Measurements from ENCODE around the gene C6orf132. TPM values are rescaled to one million over a fixed set of nuclear protein-coding genes. Genes with fewer than 3 reads are reported as not detected.
A peak's percentile ranks its signal among the peaks of the same experiment; 100 is the strongest.

The C6orf132 gene
- total and polyA plus RNA-seq, 2 of the 8 experiments (the other 6 are each of a cell fraction or from before 2014, with no cell fraction given), result 31.5 to 64.0 TPM

DNA sequence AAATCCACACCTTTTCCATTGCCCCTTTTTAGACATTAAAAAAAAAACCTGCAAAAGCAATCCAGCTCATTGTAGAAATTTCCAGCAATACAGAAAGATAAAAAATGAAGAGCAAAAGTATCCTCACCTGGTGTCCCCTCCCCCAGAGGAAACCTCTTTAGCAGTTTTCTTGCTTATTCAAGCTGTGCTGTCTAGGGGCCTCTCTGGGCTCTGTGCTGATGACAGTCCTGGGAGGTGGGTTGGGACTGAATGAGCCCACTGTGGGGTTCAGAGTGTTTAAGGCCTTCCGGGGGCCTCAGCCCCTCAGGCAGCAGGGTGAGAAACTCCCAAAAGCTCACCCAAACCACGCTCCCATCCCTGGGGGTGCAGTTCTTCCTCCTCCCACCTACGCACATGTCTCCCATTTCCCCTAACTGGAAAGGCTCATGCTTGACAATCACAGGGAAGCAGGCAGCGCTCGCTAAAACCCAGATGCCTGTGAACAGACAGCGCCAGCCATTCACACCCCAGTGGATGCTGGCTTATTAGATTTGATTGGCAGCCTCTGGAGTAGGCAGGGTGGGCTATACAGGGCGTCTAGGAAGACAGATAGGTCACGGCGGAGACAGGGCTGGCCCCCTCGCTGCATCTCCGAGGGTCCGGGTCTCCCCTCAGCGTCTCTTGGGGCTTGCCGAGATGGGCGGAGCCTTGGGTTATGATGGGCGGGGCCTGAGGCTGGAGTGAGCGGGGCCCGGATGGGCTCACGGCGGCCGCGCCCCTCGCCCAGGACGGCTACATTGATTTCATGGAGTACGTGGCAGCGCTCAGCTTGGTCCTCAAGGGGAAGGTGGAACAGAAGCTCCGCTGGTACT lies 35.3 kb upstream of the C6orf132 start:
- Histone ChIP-seq H3K36me3 (ENCODE audit: control insufficient read depth in 2 of 4, insufficient read depth in 4 of 4, low read length in 3 of 4) (no peaks in the 10 kb centered on the region), H3K27ac (ENCODE audit: low read depth, low read length) (peak overlapping the region; percentile 3; the same call in 1 of the 2 replicates), H3K4me2 (ENCODE audit: insufficient read depth in 1 of 2, low read depth in 2 of 2, low read length in 2 of 2) (peak overlapping the region; percentile 93 to 94), H3K4me3 (ENCODE audit: extremely low read depth in 1 of 4, insufficient read depth in 2 of 4, low read depth in 3 of 4, low read length in 4 of 4) (peak overlapping the region; percentile 54 to 66 (median 58)), H2BK120ac (replicated peaks; ENCODE audit: low read depth, low read length) (peak overlapping the region; percentile 2), H3K23me2 (ENCODE audit: low read depth, low read length) (peaks cover 4% of the 10 kb centered on the region), H4K8ac (ENCODE audit: extremely low read depth, insufficient read depth, low read length) (peak overlapping the region; percentile 72), H2BK5ac (ENCODE audit: low read depth, low read length) (peak overlapping the region; percentile 77; the same call in 1 of the 2 replicates), H3K14ac (ENCODE audit: insufficient read length) (no peak overlapping the region), H2AFZ (ENCODE audit: low read length) (peak overlapping the region; percentile 65), H2BK12ac (ENCODE audit: low read depth, low read length) (peak overlapping the region; percentile 80; the same call in 1 of the 2 replicates), H3K9me3 (ENCODE audit: insufficient read depth in 2 of 2, low read depth in 1 of 2, low read length in 1 of 2) (no peaks in the 10 kb centered on the region), H3K56ac (replicated peaks; ENCODE audit: insufficient read length, low read depth, low read length) (no peak overlapping the region), H4K91ac (replicated peaks; ENCODE audit: insufficient read length, low read length) (peak overlapping the region; percentile 29), H2AK5ac (ENCODE audit: low read depth, low read length) (no peak overlapping the region), H4K20me1 (replicated peaks in 1 of 2; ENCODE audit: control insufficient read depth in 1 of 2, insufficient read depth in 2 of 2, low read length in 2 of 2) (no peaks in the 10 kb centered on the region), H3K4ac (replicated peaks; ENCODE audit: insufficient read length, low read depth, low read length) (no peak overlapping the region), H2BK20ac (ENCODE audit: low read length) (peak overlapping the region; percentile 90; the same call in 1 of the 2 replicates), H3K79me2 (ENCODE audit: control insufficient read depth in 1 of 2, insufficient read depth in 2 of 2, low read length in 2 of 2) (no peaks in the 10 kb centered on the region), H3K9ac (replicated peaks in 1 of 4; ENCODE audit: extremely low read depth in 1 of 4, low read depth in 3 of 4, low read length in 3 of 4) (peak overlapping the region in 2 of 4 experiments; percentile 7 to 10; a peak in 2 of 7 replicates), H4K5ac (ENCODE audit: insufficient read length, low read depth, low read length) (peak overlapping the region; percentile 10), H3K23ac (ENCODE audit: insufficient read length) (no peak overlapping the region), H2BK15ac (ENCODE audit: low read length) (0 out of 2 replicates have a peak overlapping the region, but pooled peaks have one; percentile 32), H3K27me3 (replicated peaks in 1 of 4; ENCODE audit: control insufficient read depth in 3 of 4, extremely low read depth in 1 of 4, insufficient read depth in 3 of 4, low read length in 3 of 4) (no peaks in the 10 kb centered on the region; a peak in 1 of 7 replicates), H3K18ac (ENCODE audit: extremely low read depth, low read length) (peak overlapping the region; percentile 80), H3K4me1 (replicated peaks in 1 of 4; ENCODE audit: control insufficient read depth in 3 of 4, insufficient read depth in 4 of 4, low read length in 3 of 4) (peaks cover 3 to 15% (median 9%) of the 10 kb centered on the region in 4 experiments), H3K79me1 (ENCODE audit: low read depth, low read length) (no peaks in the 10 kb centered on the region)
- FAIRE-seq (no peak), DNase-seq (ENCODE audit: low read depth in 1 of 2, low spot score in 2 of 2) (peak; percentile 33 to 96)
- 7% methylated on average over 27 of the region's 27 CpGs; no CpG with 5 or more reads in 1 of the 2 experiments for WGBS, 2 experiments (ENCODE audit: extremely low coverage in 1 of 2, insufficient coverage in 1 of 2, insufficient read length in 1 of 2, insufficient replicate concordance in 2 of 2, low coverage in 1 of 2, low lambda C conversion rate in 2 of 2, missing lambda C conversion rate in 1 of 2)
- ChIA-PET POLR2A (ENCODE audit: partially characterized antibody) (interaction anchor here (0.7 to 2.3 kb wide), 8 partner anchors 9 to 558 kb away, joined by 3 to 7 read pairs (median 3); partner anchors contain the start of gene C6orf132), CTCF (ENCODE audit: partially characterized antibody) (interaction anchor here (0.6 to 3.2 kb wide), 15 partner anchors 8 to 241 kb away, joined by 3 to 12 read pairs (median 4); partner anchors contain the start of gene C6orf132)
- TF ChIP-seq RFX5 (IDR thresholded peaks at IDR 0.05; ENCODE audit: borderline replicate concordance, low read depth, low read length) (no peak), BRCA1 (IDR thresholded peaks at IDR 0.05; ENCODE audit: low read depth, low read length) (no peak), SAP30 (IDR thresholded peaks at IDR 0.05; ENCODE audit: insufficient read depth, insufficient replicate concordance, low read length) (peak; percentile 92), CREB1 (IDR thresholded peaks at IDR 0.05) (no peak), SRF (IDR thresholded peaks at IDR 0.05; ENCODE audit: low read depth, low read length) (no peak), CBX8 (IDR thresholded peaks at IDR 0.05; ENCODE audit: borderline replicate concordance, low read depth, low read length) (no peak), SP4 (IDR thresholded peaks at IDR 0.05; ENCODE audit: low read length) (no peak), HDAC6 (IDR thresholded peaks at IDR 0.05; ENCODE audit: low read depth, low read length) (no peak)
- TF ChIP-seq, protein P1, sequence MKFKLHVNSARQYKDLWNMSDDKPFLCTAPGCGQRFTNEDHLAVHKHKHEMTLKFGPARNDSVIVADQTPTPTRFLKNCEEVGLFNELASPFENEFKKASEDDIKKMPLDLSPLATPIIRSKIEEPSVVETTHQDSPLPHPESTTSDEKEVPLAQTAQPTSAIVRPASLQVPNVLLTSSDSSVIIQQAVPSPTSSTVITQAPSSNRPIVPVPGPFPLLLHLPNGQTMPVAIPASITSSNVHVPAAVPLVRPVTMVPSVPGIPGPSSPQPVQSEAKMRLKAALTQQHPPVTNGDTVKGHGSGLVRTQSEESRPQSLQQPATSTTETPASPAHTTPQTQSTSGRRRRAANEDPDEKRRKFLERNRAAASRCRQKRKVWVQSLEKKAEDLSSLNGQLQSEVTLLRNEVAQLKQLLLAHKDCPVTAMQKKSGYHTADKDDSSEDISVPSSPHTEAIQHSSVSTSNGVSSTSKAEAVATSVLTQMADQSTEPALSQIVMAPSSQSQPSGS (IDR thresholded peaks at IDR 0.05; ENCODE audit: low read length), result no peak

All from H1 (cell line).